Daoy (cell line): ENCODE results near the gene CPAMD8. TPM values are rescaled to one million over a fixed set of nuclear protein-coding genes. Genes with fewer than 3 reads are reported as not detected.
A peak's percentile ranks its signal among the peaks of the same experiment; 100 is the strongest.

Experiments used
- DNase-seq: peaks from one replicate; pipeline ENCODE4 v3.0.0-alpha.2; 2015; ENCODE audit warnings: low read depth
- total RNA-seq: library from RNA; depleted of rRNA; stranded (reverse); fragments of >200 nt; shearing (Covaris generic); gene quantifications from 2 replicates; pipeline ENCODE4 v1.2.3, GENCODE V29; 2014; rRNA removed

CPAMD8 gene
- total RNA-seq, result not detected in 2 replicates

- no peak for DNase-seq
Observed at GRCh38 chr19:17026706-17027534, at the start of gene CPAMD8. Gene CPAMD8, minus strand, starts transcription at chr19:17026810. Its CDS starts 168 bp downstream, at chr19:17026642.

GRCh38 chr19:17075864-17076542, 49.4 kb upstream of the CPAMD8 start:
- DNase-seq, result peak; percentile 52

- peak; percentile 100 for DNase-seq
Observed at GRCh38 chr19:17075035-17075863, 48.6 kb upstream of the CPAMD8 start, which contains the start of the genes HAUS8 and MYO9B. Gene HAUS8, minus strand, starts transcription at chr19:17075452. Its CDS starts 30 bp downstream, at chr19:17075422. Gene MYO9B, plus strand, starts transcription at chr19:17075777. Its CDS starts 25,941 bp downstream, at chr19:17101718.

- DNase-seq, result no peak
Observed at GRCh38 chr19:17074634-17075034, 48.0 kb upstream of the CPAMD8 start.

- peak; percentile 34 for DNase-seq
Observed at GRCh38 chr19:17073869-17074633, 47.4 kb upstream of the CPAMD8 start.

- no peak for DNase-seq
Observed at GRCh38 chr19:17070912-17071311, 44.3 kb upstream of the CPAMD8 start.

GRCh38 chr19:17070421-17070820, 43.8 kb upstream of the CPAMD8 start:
- DNase-seq, result no peak

- no peak for DNase-seq
Observed at GRCh38 chr19:17069193-17069592, 42.6 kb upstream of the CPAMD8 start.

GRCh38 chr19:17063428-17063827, 36.8 kb upstream of the CPAMD8 start:
- no peak for DNase-seq

- DNase-seq, result no peak
Observed at GRCh38 chr19:17061691-17062090, 35.1 kb upstream of the CPAMD8 start.

- DNase-seq, result no peak
Observed at GRCh38 chr19:17061205-17061604, 34.6 kb upstream of the CPAMD8 start.

GRCh38 chr19:17060802-17061201, 34.2 kb upstream of the CPAMD8 start:
- DNase-seq, result no peak

- no peak for DNase-seq
Observed at GRCh38 chr19:17058236-17058635, 31.6 kb upstream of the CPAMD8 start.

GRCh38 chr19:17055636-17056035, 29.0 kb upstream of the CPAMD8 start:
- DNase-seq, result no peak

GRCh38 chr19:17054746-17055145, 28.1 kb upstream of the CPAMD8 start:
- DNase-seq, result peak; percentile 35

GRCh38 chr19:17052439-17052838, 25.8 kb upstream of the CPAMD8 start:
- DNase-seq, result peak; percentile 38

GRCh38 chr19:17049711-17050280, 23.2 kb upstream of the CPAMD8 start:
- peak; percentile 39 for DNase-seq

GRCh38 chr19:17048885-17049453, 22.4 kb upstream of the CPAMD8 start:
- DNase-seq, result no peak

- no peak for DNase-seq
Observed at GRCh38 chr19:17045907-17046502, 19.4 kb upstream of the CPAMD8 start.

GRCh38 chr19:17043744-17044143, 17.1 kb upstream of the CPAMD8 start:
- no peak for DNase-seq
